SJCRH30 (cell line): ENCODE results near the gene AKNA. TPM values are rescaled to one million over a fixed set of nuclear protein-coding genes. Genes with fewer than 3 reads are reported as not detected.

Experiments
- DNase-seq, 2 experiments: peaks; one replicate each; pipeline ENCODE4 v3.0.0-alpha.2; 2015 to 2020
- H3K27ac ChIP-seq: fragments of 250-450 bp; sonication (Bioruptor Pico); 2 replicates; pipeline ENCODE4 v1.5.1; 2020; ENCODE audit warnings: mild to moderate bottlenecking, moderate library complexity
- H3K27me3 ChIP-seq: fragments of 250-450 bp; sonication (Bioruptor Pico); 2 replicates; pipeline ENCODE4 v1.5.1; 2020; ENCODE audit warnings: mild to moderate bottlenecking, moderate library complexity
- H3K36me3 ChIP-seq: fragments of 250-450 bp; sonication (Bioruptor Pico); 2 replicates; pipeline ENCODE4 v1.5.1; 2020; ENCODE audit warnings: mild to moderate bottlenecking, moderate library complexity
- H3K4me1 ChIP-seq: fragments of 250-450 bp; sonication (Bioruptor Pico); 2 replicates; pipeline ENCODE4 v1.5.1; 2020; ENCODE audit warnings: mild to moderate bottlenecking, moderate library complexity
- H3K4me3 ChIP-seq: fragments of 250-450 bp; sonication (Bioruptor Pico); 2 replicates; pipeline ENCODE4 v1.5.1; 2020; ENCODE audit warnings: mild to moderate bottlenecking, moderate library complexity
- H3K9me3 ChIP-seq: fragments of 250-450 bp; sonication (Bioruptor Pico); replicated peaks from 2 replicates; pipeline ENCODE4 v1.5.1; 2020; ENCODE audit warnings: mild to moderate bottlenecking, moderate library complexity
- total RNA-seq: library from RNA; depleted of rRNA; stranded (reverse); fragments of >200 nt; shearing (Covaris generic); gene quantifications from 2 replicates; pipeline ENCODE4 v1.2.3, GENCODE V29; 2014

AKNA gene
- total RNA-seq, 1 experiment from 2014 or later: 3.1 TPM

GRCh38 chr9:114369216-114370130, 18.3 kb downstream of the AKNA start:
- Histone ChIP-seq H3K27me3 (no peaks in the 10 kb centered on the region), H3K36me3 (no peaks in the 10 kb centered on the region), H3K4me1 (peaks cover 5% of the 10 kb centered on the region), H3K4me3 (no peak overlapping the region), H3K27ac (no peak overlapping the region), H3K9me3 (no peaks in the 10 kb centered on the region)
- DNase-seq: no peak

DNA sequence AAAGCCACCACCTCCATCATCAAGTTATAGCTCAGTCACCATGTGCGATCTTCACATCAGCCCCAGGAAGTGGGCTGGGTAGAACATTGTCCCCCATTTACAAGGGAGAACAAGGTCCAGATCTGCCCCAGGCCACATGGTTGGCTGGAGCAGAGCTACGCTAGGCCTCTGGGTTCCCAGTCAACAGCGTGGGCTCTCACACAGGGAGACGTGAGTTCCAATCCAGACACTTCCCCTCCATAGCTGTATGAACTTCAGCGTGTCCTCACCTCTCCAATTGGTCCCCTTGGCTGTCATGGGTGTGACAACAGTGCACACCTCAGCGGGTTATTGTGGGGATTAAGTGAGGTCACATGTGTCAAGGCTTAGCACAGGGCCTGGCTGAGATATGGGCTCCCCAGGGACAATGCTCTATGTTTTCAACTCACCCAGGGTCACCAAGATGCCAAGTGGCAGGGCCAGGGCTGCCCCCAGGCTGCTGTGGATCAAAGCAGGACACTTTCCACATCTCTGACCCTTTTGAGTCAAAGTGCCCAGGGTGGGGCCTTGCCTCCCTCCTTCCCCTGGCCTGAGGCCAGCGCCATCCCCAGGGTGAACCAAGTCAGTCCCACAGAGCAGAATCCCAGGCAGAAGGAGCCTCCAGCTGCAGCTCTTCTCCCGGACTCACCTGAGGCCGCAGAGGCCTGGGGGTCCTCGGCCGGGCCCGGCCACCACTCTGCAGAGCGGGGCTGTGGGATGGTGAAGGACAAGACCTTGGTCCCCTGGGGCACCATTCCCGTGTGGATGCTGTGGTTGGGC, 19.8 kb downstream of the AKNA start:
- DNase-seq: no peak
- H3K4me1 ChIP-seq: peaks cover 1% of the 10 kb centered on the region
- no peak overlapping the region for H3K27ac ChIP-seq
- no peaks in the 10 kb centered on the region for H3K27me3 ChIP-seq
- no peaks in the 10 kb centered on the region for H3K9me3 ChIP-seq
- no peak overlapping the region for H3K4me3 ChIP-seq
- no peaks in the 10 kb centered on the region for H3K36me3 ChIP-seq

- Histone ChIP-seq H3K27me3 (no peaks in the 10 kb centered on the region), H3K9me3 (no peaks in the 10 kb centered on the region), H3K4me1 (no peaks in the 10 kb centered on the region; the same call in 1 of the 2 replicates), H3K27ac (no peak overlapping the region), H3K36me3 (no peaks in the 10 kb centered on the region), H3K4me3 (no peak overlapping the region)
- no peak for DNase-seq
These were observed 20.4 kb downstream of the AKNA start for GRCh38 chr9:114367366-114367765.

- no peak for DNase-seq
- H3K9me3 ChIP-seq: no peaks in the 10 kb centered on the region
- no peaks in the 10 kb centered on the region for H3K27me3 ChIP-seq
- H3K27ac ChIP-seq: no peak overlapping the region
- no peaks in the 10 kb centered on the region for H3K36me3 ChIP-seq
- H3K4me3 ChIP-seq: no peak overlapping the region
- no peaks in the 10 kb centered on the region for H3K4me1 ChIP-seq
These were observed 21.3 kb downstream of the AKNA start for GRCh38 chr9:114366334-114367128.

- Histone ChIP-seq H3K4me1 (no peaks in the 10 kb centered on the region), H3K4me3 (no peak overlapping the region), H3K36me3 (no peaks in the 10 kb centered on the region)
These were observed 22.6 kb downstream of the AKNA start for GRCh38 chr9:114365194-114365593.

GRCh38 chr9:114364134-114365041, 23.4 kb downstream of the AKNA start:
- H3K9me3 ChIP-seq: no peaks in the 10 kb centered on the region
- H3K4me1 ChIP-seq: no peaks in the 10 kb centered on the region
- H3K27ac ChIP-seq: no peak overlapping the region
- H3K27me3 ChIP-seq: no peaks in the 10 kb centered on the region
- no peaks in the 10 kb centered on the region for H3K36me3 ChIP-seq
- no peak overlapping the region for H3K4me3 ChIP-seq
- no peak for DNase-seq

More at GRCh38 chr9:114365194-114365593, 22.6 kb downstream of the AKNA start:
- no peak for DNase-seq
- H3K9me3 ChIP-seq: no peaks in the 10 kb centered on the region
- H3K27ac ChIP-seq: no peak overlapping the region
- no peaks in the 10 kb centered on the region for H3K27me3 ChIP-seq

- Histone ChIP-seq H3K36me3 (no peaks in the 10 kb centered on the region), H3K27ac (no peak overlapping the region), H3K4me3 (no peak overlapping the region), H3K27me3 (no peaks in the 10 kb centered on the region), H3K4me1 (no peaks in the 10 kb centered on the region), H3K9me3 (no peaks in the 10 kb centered on the region)
- no peak for DNase-seq
These were observed 24.4 kb downstream of the AKNA start for GRCh38 chr9:114363424-114363823.

- H3K4me1 ChIP-seq: no peaks in the 10 kb centered on the region
These were observed 25.4 kb downstream of the AKNA start for GRCh38 chr9:114362394-114362793.

GRCh38 chr9:114361542-114361941, 26.2 kb downstream of the AKNA start:
- Histone ChIP-seq H3K27ac (no peak overlapping the region), H3K4me1 (no peaks in the 10 kb centered on the region), H3K36me3 (no peaks in the 10 kb centered on the region), H3K27me3 (no peaks in the 10 kb centered on the region), H3K4me3 (no peak overlapping the region), H3K9me3 (no peaks in the 10 kb centered on the region)
- no peak for DNase-seq

More at GRCh38 chr9:114362394-114362793, 25.4 kb downstream of the AKNA start:
- Histone ChIP-seq H3K36me3 (no peaks in the 10 kb centered on the region), H3K4me3 (no peak overlapping the region), H3K9me3 (no peaks in the 10 kb centered on the region), H3K27me3 (no peaks in the 10 kb centered on the region), H3K27ac (no peak overlapping the region)
- no peak for DNase-seq

DNA sequence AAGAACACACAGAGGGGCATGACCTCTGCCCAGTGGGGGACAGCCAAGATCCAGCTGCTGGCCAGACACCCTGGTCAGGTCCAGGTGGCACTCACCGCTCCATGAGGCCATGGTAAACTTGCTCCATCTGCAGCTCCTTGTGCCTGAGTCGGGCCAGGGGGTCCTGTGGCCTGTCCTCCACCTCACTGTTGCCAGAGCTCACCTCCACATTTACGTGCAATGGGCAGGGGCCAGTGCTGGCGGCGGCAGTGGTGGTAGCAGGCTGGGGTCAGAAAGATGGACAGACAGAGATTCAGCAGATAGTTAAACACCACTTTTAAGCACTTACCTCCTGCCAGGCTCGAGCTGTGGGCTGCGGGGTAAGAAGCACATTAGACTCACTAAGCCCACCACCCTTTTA, 28.0 kb downstream of the AKNA start:
- Histone ChIP-seq H3K27me3 (no peaks in the 10 kb centered on the region), H3K4me1 (no peaks in the 10 kb centered on the region), H3K4me3 (no peak overlapping the region), H3K9me3 (no peaks in the 10 kb centered on the region), H3K36me3 (no peaks in the 10 kb centered on the region), H3K27ac (no peak overlapping the region)
- no peak for DNase-seq

GRCh38 chr9:114357911-114358328, 29.9 kb downstream of the AKNA start:
- H3K27ac ChIP-seq: no peak overlapping the region
- H3K36me3 ChIP-seq: no peaks in the 10 kb centered on the region
- no peaks in the 10 kb centered on the region for H3K27me3 ChIP-seq
- H3K9me3 ChIP-seq: no peaks in the 10 kb centered on the region
- no peaks in the 10 kb centered on the region for H3K4me1 ChIP-seq
- no peak overlapping the region for H3K4me3 ChIP-seq
- no peak for DNase-seq

- Histone ChIP-seq H3K27me3 (no peaks in the 10 kb centered on the region), H3K9me3 (no peaks in the 10 kb centered on the region), H3K27ac (no peak overlapping the region), H3K4me1 (no peaks in the 10 kb centered on the region), H3K4me3 (no peak overlapping the region), H3K36me3 (no peaks in the 10 kb centered on the region)
- DNase-seq: no peak
These were observed 30.4 kb downstream of the AKNA start for GRCh38 chr9:114357360-114357759.

- Histone ChIP-seq H3K36me3 (no peaks in the 10 kb centered on the region), H3K4me3 (no peak overlapping the region), H3K4me1 (no peaks in the 10 kb centered on the region), H3K27ac (no peak overlapping the region), H3K27me3 (no peaks in the 10 kb centered on the region), H3K9me3 (no peaks in the 10 kb centered on the region)
- no peak for DNase-seq
These were observed 31.0 kb downstream of the AKNA start for GRCh38 chr9:114356792-114357191.

GRCh38 chr9:114355821-114356220, 32.0 kb downstream of the AKNA start:
- H3K4me1 ChIP-seq: no peaks in the 10 kb centered on the region
- no peaks in the 10 kb centered on the region for H3K27me3 ChIP-seq
- no peaks in the 10 kb centered on the region for H3K36me3 ChIP-seq
- no peak overlapping the region for H3K27ac ChIP-seq
- H3K4me3 ChIP-seq: no peak overlapping the region
- DNase-seq: no peak
- no peaks in the 10 kb centered on the region for H3K9me3 ChIP-seq
